CD1c-positive myeloid dendritic cell (primary cell): Measurements from ENCODE around the gene POLR1B.
"Not testable (repeated sequence)": the region's sequence is repeated elsewhere in the genome, so short reads cannot be mapped to it uniquely, and the experiment has no call there.

Experiments used
- DNase-seq: peaks from one replicate; pipeline ENCODE4 v3.0.0-alpha.2; 2016; ENCODE audit errors: extremely low spot score

Gene POLR1B

DNA sequence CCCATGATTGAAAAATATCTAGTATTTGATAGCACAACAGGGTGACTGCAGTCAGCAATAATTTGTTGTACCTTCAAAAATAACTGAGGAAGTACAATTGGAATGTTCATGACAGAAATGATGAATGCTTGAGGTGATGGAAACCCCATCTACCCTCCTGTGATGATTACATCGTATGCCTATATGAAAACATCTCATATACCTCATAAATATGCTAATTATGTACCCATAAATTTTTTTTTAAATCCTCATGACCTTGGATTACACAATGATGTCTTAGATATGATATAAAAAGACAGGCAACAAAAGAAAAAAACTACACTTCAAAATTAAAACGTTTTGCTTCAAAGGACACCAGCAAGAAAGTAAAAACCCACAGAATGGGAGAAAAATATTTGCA is 1.4 kb upstream of the POLR1B start:
- no peak for DNase-seq

DNA sequence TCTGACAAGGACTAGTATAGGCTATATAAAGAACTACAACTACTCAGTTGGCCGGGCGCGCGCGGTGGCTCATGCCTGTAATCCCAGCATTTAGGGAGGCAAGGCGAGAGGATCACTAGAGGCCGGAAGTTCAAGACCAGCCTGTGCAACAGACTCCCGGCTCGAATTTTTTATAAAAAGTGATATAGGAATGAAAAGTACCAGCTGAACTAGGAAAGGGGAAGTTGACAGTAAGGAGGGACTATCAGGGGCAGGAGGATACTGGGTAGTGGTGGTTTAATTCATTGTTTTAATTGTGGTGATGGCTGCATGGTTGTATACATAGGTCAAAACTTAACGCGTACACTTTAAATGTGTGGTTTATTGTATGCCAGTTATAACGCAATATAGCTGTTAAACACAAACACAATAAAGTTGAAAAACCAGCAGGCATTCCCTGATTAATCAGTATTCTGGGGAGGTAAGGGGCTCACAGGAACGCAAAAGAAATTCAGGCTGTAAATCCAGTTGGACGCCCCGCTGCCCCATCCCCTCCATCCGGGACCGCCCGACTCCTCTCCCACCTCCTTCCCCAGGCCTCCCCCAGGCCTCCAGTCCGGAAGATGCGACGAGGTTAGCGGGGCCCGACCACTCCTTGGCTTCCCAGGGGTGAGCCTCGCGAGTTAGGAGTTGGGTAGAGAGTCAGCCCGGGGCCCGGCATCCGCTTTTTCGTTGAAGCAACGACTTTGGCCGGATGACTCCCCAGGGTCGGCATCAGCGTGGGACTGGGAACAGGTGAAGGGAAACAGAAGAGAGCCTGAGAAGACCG is 746 bp upstream of the POLR1B start:
- DNase-seq, result peak; percentile 62

DNA sequence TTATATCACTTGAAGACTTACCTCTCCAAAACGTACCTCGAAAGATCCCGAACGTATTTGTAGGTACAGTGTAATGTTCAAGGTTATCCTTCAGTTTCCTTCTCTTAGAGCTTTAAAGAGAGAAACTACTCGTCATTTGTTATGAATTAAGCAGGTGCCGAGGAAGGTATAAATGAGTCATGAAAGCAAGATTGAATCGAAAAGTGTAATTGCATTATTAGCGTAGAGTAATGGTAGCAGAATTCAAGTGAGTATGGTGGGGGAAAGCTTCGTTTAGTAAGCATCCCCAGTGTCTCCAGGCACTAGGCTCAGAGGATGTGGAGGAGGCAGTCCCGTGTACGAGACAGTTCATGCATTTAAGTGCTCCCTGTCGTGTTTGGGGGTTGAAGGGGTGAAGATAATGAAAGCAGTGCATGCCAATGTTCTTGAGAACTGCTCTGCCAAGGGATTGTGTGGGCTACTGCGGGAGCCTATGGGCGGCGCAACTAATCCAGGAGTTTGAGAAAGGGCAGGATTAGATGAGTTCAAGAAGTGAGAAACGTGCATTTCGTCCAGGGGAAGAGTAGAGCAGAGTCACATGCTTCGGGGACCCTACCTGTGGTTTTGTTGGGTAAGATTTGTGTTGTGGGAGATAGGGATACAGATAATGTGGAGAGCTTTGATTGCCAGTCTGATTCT is 858 bp downstream of the POLR1B start:
- peak; percentile 12 for DNase-seq

DNA sequence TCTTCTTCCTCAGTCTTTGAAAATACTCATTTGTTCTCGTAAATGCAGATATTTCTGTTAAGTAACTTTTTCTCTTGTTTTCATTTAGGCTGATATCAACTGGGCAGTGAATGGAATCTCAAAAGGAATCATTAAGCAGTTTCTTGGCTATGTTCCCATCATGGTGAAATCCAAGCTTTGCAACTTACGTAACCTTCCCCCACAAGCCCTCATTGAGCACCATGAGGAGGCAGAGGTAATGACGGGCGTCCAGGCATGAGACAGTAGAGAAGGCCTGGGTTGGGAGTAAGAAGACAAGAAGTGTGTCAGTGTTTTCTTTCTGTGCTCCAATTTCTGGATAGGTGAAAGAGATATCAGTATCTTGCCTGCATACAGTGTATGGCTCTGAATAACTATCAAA is 5.1 kb downstream of the POLR1B start:
- no peak for DNase-seq

DNA sequence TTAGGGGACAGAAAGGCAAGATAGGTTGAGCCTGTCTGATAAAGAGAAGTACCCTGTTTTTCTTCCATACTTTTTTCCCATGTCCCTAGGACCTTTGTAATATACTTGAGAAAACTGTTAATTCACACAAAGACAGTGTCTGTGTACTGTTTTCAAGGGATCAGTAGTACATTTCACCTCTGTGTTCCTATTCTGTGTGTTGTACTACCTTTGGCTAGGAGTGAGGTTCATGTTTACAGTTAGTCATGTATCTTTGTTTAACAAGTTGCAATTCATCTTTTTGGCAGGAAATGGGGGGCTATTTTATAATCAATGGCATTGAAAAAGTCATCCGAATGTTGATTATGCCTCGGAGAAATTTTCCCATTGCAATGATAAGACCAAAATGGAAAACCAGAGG is 6.7 kb downstream of the POLR1B start:
- DNase-seq, result no peak

DNA sequence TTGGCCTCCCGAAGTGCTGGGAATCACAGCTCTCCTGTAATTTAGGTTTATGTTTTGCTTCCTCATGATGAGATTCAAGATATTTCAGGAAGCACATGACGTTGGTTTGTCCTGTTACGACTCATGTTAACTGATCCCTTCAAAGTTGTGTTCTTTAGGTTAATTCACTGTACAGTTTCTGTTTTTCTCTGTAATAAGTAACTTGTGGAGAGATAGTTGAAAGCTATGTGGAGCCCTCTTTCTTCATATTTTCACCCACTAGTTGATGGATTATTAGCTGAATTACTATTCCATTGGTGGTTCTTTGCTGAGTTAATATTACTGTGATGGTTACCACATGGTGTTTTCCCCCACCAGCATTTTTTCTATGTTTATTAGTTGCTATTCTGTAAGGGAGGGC is 23.8 kb downstream of the POLR1B start:
- DNase-seq, result no peak

DNA sequence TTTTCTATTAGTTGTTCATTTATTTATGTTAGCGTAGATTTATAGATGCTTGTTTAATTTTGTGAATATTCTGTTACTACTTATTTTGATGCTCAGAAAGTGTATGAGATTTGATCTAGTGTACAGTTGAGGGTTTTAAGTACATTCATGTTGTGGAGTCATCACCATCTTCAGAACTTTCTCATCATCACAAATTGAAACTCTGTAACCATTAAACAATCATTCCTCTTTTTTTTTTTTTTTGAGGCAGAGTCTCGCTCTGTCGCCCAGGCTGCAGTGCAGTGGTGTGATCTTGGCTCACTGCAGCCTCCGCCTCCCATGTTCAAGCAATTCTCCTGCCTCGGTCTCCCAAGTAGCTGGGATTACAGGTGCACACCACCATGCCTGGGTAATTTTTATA is 24.2 kb downstream of the POLR1B start:
- not testable (repeated sequence) for DNase-seq

DNA sequence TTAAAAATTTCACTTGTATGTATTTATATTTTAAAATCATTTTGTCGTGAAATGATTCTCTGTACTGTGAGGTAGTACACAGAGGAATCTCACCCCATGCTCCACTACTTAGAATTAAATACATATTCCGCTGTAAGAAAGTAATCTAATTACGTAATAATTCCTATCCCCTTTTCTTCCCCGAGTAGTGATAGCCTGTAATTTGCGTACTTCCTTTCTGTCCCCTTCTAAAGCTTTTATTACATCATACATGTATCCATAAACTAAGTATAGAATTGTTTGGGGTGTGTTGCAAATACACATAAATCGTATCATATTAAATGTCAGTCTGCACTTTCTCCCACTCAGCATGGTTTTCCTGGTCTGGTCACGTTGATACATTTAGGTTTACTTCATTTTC is 29.7 kb downstream of the POLR1B start:
- DNase-seq, result no peak

DNA sequence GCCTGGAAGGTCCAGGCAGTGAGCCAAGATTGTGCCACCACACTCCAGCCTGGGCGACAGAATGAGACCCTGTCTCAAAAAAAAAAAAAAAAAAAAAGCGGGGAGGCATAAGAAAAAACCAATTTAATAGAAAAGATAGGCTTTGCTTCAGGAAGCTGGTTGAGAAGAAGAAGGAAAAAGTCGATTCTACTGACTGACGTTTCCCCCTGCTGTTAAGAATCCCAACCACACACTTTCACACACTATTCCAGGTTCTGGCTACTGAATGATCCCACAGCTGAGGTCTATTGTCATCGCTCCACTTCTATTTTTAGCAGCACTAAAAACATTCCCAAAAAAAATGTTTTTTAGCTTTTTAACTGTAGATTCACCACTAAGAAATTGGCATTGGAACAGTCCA is 35.5 kb downstream of the POLR1B start:
- DNase-seq, result no peak

DNA sequence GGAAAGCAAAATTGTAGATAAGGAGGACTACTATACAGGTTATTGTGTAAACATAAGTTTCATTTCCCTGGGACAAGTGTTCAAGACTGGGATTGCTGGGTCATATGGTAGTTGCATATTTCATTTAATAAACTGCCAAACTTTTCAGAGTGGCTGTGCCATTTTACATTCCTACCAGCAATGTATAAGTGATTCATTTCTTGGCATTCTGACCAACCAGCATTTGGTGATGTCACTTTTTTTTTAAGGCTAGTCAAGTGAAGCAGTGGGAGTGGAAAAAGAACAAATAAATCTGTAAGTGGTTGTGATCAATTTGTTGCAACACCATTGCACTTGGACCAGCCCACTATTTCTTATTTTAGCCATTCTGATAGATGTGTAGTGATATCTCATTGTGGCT is 37.0 kb downstream of the POLR1B start:
- DNase-seq, result peak; percentile 43

DNA sequence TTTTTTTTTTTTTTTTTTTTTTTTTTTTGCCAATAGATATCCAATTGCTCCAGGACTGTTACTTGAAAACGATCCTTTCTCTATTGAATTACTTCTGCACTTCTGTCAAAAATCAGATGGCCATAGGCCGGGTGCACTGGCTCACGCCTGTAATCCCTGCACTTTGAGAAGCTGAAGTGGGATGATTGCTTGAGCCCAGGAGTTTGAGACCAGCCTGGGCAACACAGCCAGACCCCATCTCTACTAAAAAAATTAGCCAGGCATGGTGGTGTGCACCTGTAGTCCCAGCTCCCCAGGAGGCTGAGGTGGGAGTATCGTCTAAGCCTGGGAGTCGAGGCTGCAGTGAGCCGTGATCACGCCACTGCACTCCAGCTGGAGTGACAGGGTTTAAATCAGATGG is 37.8 kb downstream of the POLR1B start:
- no peak for DNase-seq

DNA sequence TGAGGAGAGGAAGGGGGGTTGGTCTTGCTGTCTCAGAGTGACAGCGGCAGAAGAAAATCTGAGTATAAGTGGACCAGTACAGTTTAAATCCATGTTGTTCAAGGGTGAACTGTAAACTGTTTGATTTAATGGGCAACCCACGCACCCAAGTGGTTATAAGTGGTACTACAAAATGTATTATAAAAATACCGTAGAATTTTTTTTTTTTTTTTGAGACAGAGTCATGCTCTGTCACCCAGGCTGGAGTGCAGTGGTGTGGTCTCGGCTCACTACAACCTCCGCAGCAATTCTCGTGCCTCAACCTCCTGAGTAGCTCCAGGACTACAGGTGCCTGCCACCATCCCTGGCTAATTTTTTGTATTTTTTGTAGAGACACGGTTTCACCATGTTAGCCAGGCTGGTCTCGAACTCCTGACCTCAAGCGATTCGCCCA is 40.1 kb downstream of the POLR1B start:
- peak; percentile 75 for DNase-seq

DNA sequence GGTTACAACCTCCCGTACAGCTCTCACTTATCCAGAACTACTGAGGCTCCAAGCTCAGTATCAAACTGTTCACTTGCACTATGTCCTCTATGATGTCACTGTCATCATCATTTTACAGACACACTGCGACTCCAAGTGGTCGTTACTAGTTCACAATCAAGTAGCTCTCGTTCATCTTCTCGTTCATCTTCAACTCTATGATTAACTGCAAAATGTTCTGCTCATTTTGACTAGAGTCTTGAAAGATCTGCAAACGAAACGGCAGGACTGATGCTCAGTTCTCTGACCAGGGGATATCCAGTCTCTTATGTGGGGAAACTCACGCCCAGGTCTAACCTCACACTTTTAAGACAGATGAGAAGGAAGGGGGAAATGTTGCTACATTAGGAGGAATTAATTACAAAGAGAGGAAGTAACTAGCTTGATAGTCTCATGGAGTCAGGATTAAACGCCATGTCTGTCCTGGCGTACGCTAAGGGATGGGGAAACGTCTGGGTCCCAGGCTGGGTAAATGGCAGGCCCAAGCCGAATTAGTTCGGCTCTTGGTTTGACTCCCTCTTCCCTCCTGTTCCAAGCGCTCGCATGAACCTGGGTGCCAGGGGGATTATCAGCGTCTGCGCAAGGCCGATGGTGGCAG is 41.4 kb downstream of the POLR1B start:
- peak; percentile 15 for DNase-seq

DNA sequence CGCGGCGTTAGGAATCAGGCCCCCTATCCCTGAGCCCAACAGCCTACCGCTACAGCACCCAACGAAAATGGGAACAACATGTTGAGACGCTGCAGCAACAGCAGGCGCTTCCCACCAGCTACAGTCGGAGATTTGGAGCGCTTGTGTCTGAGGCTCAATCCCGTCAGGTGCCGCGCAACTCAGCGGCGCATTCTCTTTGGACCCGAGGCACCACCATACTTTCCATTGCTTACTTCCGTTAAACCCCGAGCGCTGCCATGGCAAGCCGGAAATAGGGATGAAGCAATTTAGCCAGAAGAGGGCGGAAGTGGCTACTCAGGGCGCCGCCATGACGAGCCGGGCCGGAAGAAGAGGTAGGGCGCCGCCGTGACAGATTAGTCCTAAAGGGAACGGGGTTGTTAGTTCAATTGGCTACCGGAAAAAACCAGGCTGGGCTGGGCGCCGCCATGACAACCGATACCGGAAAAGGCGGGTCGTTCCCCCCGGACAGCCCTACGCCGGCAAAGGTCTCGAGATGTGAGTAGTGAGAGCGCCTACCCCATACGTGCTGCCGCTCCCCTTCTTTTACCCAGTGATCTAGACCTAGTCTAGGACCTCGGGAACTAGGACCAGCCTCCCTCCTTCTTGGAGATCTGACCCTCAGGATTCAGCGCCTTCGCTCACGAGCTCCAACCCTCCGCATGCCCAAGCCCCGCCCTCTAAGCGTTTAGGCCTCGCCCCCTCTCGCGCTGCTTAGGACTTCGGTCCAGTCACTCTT is 42.0 kb downstream of the POLR1B start, which contains the start of gene CHCHD5:
Gene CHCHD5 (plus strand): TSS at position 476 of the 757 bp plus-strand sequence. CDS start 39 bp downstream, at position 515.
- DNase-seq, result peak; percentile 97

DNA sequence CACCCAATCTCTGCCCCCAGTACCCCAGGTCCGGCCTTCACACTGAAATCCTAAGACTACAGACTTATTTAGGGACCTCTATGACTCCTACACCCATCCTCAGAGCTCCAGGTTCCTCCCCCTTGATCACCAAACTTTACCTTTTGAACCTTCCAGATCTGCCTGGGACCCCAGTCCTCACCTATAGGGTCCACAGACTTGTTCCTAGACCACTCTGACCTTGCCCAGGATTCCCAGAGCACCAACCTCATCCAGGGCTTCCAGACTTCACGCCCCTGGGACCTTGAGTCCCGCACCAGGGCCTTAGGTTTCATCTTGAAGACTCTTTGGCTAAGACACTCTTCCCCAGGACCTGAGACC is 42.6 kb downstream of the POLR1B start:
- DNase-seq, result no peak

DNA sequence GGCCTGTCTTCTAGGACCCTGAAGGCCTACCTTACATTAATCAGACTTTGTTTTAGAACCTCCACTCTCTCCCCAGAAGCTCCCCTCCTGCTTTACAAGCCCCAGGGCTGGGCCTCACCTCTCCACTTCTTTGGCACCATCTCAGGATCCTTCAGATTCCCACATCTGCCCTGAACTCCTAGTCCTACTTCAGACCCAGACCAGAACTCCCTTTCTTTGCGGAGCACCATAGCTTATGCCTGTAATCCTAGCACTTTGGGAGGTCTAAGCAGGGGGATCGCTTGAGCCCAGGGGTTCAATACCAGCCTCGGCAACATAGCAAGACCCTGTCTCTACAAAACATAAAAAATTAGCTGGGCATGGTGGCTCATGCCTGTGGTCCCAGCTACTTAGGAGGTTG is 43.1 kb downstream of the POLR1B start:
- DNase-seq, result no peak

DNA sequence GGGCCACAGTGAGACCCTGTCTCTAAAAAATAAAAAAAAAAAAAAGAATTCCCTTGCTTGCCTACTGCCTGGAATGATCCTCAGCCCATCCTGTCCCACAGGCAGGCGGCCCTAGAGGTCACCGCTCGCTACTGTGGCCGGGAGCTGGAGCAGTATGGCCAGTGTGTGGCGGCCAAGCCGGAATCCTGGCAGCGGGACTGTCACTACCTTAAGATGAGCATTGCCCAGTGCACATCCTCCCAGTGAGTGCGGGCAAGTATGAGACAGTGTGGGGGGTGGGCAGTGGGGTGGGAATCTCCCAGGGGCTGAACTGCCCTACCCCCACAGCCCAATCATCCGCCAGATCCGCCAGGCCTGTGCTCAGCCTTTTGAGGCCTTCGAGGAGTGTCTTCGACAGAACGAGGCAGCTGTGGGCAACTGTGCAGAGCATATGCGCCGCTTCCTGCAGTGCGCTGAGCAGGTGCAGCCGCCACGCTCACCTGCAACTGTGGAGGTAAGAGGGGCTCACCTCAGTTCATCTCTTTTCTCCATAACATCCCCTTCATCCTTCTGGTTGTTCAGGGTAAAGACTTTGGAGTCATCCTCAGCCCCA is 43.7 kb downstream of the POLR1B start:
- no peak for DNase-seq

DNA sequence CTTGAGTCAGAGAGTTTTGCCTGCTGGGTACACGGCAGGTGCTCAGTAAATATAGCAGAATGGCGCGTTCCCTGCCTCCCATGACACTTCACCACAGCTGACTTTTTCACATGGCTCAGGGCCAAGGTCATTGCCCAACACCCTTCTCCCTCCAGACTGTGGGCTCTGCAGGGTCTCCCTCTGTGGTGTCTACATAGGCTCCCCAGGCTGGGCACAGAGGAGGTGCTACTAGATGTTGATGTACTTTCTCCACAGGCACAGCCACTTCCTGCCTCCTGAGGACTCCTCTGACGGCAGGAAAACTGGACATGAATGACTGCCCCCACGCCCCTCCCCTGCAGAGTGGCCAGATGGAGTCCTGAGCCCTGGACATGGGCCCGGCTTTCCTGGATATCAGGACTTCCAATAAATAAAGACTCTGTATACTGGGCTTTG is 46.4 kb downstream of the POLR1B start:
- no peak for DNase-seq

DNA sequence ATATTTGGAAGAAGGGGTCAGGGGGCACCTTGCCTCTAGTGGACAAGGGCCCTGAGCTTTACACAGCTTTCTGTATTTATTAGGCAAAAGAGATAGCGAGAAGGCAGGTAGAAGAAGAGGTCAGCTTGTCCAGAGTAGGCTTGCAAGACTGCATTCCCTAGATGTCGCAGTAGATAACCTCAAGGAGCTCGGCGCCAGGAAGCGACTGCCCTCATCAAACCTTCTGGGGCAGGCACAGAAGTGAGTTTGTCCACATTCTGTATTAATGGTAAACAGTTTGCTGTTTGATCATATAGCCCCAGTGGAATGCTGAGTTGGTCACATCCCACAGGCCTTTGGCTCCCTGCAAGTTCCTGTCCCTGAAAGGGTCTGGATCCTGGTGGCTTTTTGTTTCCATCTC is 49.1 kb downstream of the POLR1B start:
- no peak for DNase-seq

DNA sequence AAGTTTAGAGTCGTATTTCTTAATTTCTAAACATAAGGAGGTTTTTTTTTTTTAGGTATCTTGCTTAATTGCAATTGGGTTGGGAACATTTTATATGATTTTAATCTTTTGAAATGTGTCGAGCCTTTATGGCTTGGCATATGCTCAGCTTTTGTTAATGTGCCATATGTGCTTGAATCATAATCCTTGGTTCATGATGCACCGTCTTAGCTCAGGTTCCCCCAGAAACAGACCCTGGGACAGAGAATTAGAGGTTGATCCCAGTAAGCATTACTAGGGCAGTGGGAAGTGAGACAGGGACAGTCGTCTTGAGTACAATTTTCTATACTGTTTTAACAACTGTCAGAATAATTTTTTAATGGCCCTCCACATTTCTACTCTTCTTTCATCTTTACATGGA is 51.5 kb downstream of the POLR1B start:
- DNase-seq, result no peak

DNA sequence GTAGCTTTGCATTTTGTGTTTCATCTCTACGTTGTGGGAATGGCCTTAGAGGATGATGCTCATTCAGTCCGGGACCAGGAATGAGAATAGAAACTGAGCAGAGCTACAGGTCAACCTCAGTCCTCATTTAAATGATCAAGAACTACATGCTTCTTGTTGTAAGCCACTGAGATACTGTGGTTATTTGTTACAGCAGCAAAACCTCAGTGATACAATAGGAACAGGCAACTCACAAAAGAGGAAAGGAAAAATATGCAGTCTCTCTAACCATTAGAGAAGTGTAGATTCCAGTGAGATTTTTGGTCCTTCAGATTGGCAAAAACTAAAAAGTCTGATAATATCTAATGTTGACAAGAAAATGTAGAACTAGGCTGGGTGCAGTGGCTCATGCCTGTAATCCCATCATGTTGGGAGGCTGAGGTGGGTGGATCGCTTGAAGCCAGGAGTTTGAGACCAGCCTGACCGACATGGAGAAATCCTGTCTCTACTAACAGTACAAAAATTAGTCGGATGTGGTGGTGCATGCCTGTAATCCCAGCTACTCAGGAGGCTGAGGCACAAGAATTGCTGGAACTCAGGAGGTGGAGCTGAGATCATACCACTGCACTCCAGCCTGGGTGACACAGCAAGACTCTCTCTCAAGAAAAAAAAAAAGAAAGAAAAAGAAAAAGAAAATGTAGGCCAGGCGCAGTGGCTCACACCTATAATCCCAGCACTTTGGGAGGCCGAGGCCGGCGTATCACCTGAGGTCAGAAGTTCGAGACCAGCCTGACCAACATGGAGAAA is 55.5 kb downstream of the POLR1B start:
- no peak for DNase-seq
